HCT116 (cell line): ENCODE measurements around the gene AMBRA1. TPM values are rescaled to one million over a fixed set of nuclear protein-coding genes. Genes with fewer than 3 reads are reported as not detected.

Experiments
- ATAC-seq: fragments of 200-7000 bp; cut with Tn5 transposase; 2 replicates; pipeline ENCODE4 v1.9.1; 2020; ENCODE audit warnings: mild to moderate bottlenecking, moderate library complexity
- BruUV-seq: library from RNA; stranded (reverse); fragments of 400-500 nt; replicated peaks from 2 replicates; lab custom pipeline; 2021; lab: Mats Ljungman, UMichigan
- CTCF ChIA-PET: fragments of 300-600 bp; sonication (Branson Sonifier 250); formaldehyde crosslinking; loops from one replicate; lab custom pipeline; 2021; ENCODE audit warnings: antibody characterized with exemption; lab: Charles Lee
- POLR2A ChIA-PET: fragments of 300-600, 350-600 bp; sonication (Branson Sonifier 250); formaldehyde crosslinking; loops from one replicate; lab custom pipeline; 2021; ENCODE audit warnings: antibody characterized with exemption; lab: Charles Lee
- RAD21 ChIA-PET, 2 experiments: fragments of 300-600 bp; sonication (Branson Sonifier 250); formaldehyde crosslinking; loops; one replicate each; lab custom pipeline; 2023; ENCODE audit warnings: low total read pairs in 2 of 2; ENCODE audit not compliant: uncharacterized antibody in 2 of 2, unreplicated experiment in 2 of 2, low non-redundant PET in 1 of 2; lab: Charles Lee
- DNase-seq: peaks from one replicate; pipeline ENCODE4 v3.0.0-alpha.2; 2010; ENCODE audit warnings: low read depth, low spot score
- H2AFZ ChIP-seq: fragments of 200-600 bp; shearing (Covaris generic), sonication (generic); 2 replicates; pipeline ENCODE4 v1.6.1; 2017; ENCODE audit warnings: low read depth, mixed run types, mixed read lengths, antibody characterized with exemption, low read length; ENCODE audit not compliant: poor library complexity, severe bottlenecking
- H3K27ac ChIP-seq: 2 replicates; pipeline ENCODE4 v1.5.1; 2012; ENCODE audit warnings: low read depth, low read length
- H3K27me3 ChIP-seq: fragments of 200-600 bp; sonication (generic); 2 replicates; pipeline ENCODE4 v1.6.1; 2016; ENCODE audit warnings: mixed run types, low read length, mixed read lengths; ENCODE audit not compliant: insufficient read depth
- H3K36me3 ChIP-seq, 2 experiments: fragments of 200-500 bp in 1 of 2; fragments of 200-600 bp in 1 of 2; sonication (Bioruptor generic) in 1 of 2; sonication (generic) in 1 of 2; 2 replicates each; pipeline versions ENCODE4 v1.5.1 to v1.6.1; 2014 to 2016; ENCODE audit warnings: low read length in 2 of 2, inconsistent platforms in 1 of 2, mixed read lengths in 1 of 2, mixed run types in 1 of 2; ENCODE audit not compliant: insufficient read depth in 2 of 2, control insufficient read depth in 1 of 2
- H3K4me1 ChIP-seq, 2 experiments: fragments of 200-600 bp in 1 of 2; sonication (generic) in 1 of 2; 2 replicates each; pipeline versions ENCODE4 v1.5.1 to v1.6.1; 2012 to 2017; ENCODE audit warnings: low read length in 2 of 2, inconsistent platforms in 1 of 2, mild to moderate bottlenecking in 1 of 2, mixed read lengths in 1 of 2, mixed run types in 1 of 2, moderate library complexity in 1 of 2; ENCODE audit not compliant: insufficient read depth in 2 of 2, control insufficient read depth in 1 of 2
- H3K4me2 ChIP-seq: fragments of 200-600 bp; sonication (generic); 2 replicates; pipeline ENCODE4 v1.6.1; 2017; ENCODE audit warnings: mixed run types, low read length, mixed read lengths
- H3K4me3 ChIP-seq, 2 experiments: fragments of 200-600 bp in 1 of 2; sonication (generic) in 1 of 2; replicated peaks in 1 of 2; 2 replicates each; pipeline ENCODE4 v1.5.1; 2011 to 2016; ENCODE audit warnings: low read length in 2 of 2, control low read depth in 1 of 2, low read depth in 1 of 2, mild to moderate bottlenecking in 1 of 2, mixed read lengths in 1 of 2, mixed run types in 1 of 2
- H3K79me2 ChIP-seq: fragments of 200-600 bp; sonication (generic); 2 replicates; pipeline ENCODE4 v1.6.1; 2017; ENCODE audit warnings: mild to moderate bottlenecking, mixed run types, low read length, moderate library complexity, mixed read lengths; ENCODE audit not compliant: insufficient read depth
- H3K9ac ChIP-seq: fragments of 200-600 bp; sonication (generic); 2 replicates; pipeline ENCODE4 v1.6.1; 2016; ENCODE audit warnings: low read length, mixed read lengths
- H3K9me2 ChIP-seq: fragments of 200-600 bp; sonication (generic), shearing (Covaris generic); 2 replicates; pipeline ENCODE4 v1.6.1; 2017; ENCODE audit warnings: mixed run types, mild to moderate bottlenecking, moderate library complexity; ENCODE audit not compliant: insufficient read depth
- H3K9me3 ChIP-seq, 2 experiments: fragments of 200-500 bp in 1 of 2; fragments of 200-600 bp in 1 of 2; sonication (Bioruptor generic) in 1 of 2; sonication (generic) in 1 of 2; 2 replicates each; pipeline ENCODE4 v1.6.1; 2014 to 2017; ENCODE audit warnings: low read length in 2 of 2, mixed read lengths in 2 of 2, inconsistent platforms in 1 of 2, low read depth in 1 of 2, mild to moderate bottlenecking in 1 of 2, mixed run types in 1 of 2, moderate library complexity in 1 of 2; ENCODE audit not compliant: control insufficient read depth in 1 of 2, insufficient read depth in 1 of 2
- H4K20me1 ChIP-seq: fragments of 200-600 bp; sonication (generic), shearing (Covaris generic); 2 replicates; pipeline ENCODE4 v1.6.1; 2017; ENCODE audit warnings: mixed run types, mild to moderate bottlenecking, moderate library complexity; ENCODE audit not compliant: insufficient read depth
- CBX3 ChIP-seq: IDR thresholded peaks from 2 replicates; pipeline ENCODE4 v1.6.1; 2012; ENCODE audit warnings: low read depth
- SIN3A ChIP-seq: IDR thresholded peaks from 2 replicates; pipeline ENCODE4 v1.6.1; 2012; ENCODE audit warnings: low read depth
- SRF ChIP-seq: IDR thresholded peaks from 2 replicates; pipeline ENCODE4 v1.6.1; 2012; ENCODE audit warnings: low read depth
- TCF7L2 ChIP-seq: IDR thresholded peaks from 2 replicates; pipeline ENCODE4 v1.7.0; 2011; ENCODE audit warnings: borderline replicate concordance, inconsistent platforms; ENCODE audit not compliant: insufficient read depth, insufficient read length; ENCODE audit errors: extremely low read depth
- intact Hi-C: fragments of 100-400 bp; cut with micrococcal nuclease; formaldehyde crosslinking; loops from 2 replicates; pipeline ENCODE4 v1.10.0; 2022
- total RNA-seq: library from RNA; stranded (reverse); gene quantifications from one replicate; pipeline ENCODE4 v1.2.1, GENCODE V29; 2021; ENCODE audit not compliant: unreplicated experiment
- TF ChIP-seq, protein P1 (sequence below), 3 experiments: fragments of 200-600 bp in 1 of 3; sonication (generic) in 1 of 3; IDR thresholded peaks in 2 of 3; conservative IDR thresholded peaks in 1 of 3; 2 replicates each; pipeline ENCODE4 v1.5.1; 2012 to 2017; ENCODE audit warnings: low read depth in 2 of 3, low read length in 2 of 3, antibody characterized with exemption in 1 of 3, borderline replicate concordance in 1 of 3, control low read depth in 1 of 3, mild to moderate bottlenecking in 1 of 3, mixed read lengths in 1 of 3, mixed run types in 1 of 3, moderate library complexity in 1 of 3; ENCODE audit not compliant: insufficient read depth in 1 of 3

AMBRA1 gene
- total RNA-seq, 1 experiment from 2014 or later: 22.7 TPM

DNA sequence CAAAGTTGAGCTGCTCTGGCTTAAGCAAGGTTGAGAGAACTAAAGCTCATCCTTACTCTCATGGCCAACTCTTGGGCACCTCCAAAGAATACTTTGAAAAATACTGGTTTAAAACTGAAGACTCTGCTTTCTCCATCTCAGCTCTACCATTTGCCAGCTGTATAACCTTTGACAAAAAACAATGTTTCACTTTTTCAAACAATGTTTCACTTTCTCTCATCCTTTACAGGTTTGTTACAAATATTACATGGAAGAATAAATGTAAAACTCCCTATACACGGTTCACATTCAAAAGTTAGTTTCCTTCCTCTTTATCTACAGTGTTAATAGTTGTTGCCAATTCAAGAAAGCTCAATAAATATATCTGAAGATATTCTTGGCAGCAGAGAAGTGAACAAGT, 19.2 kb downstream of the AMBRA1 start (continued):
- TF ChIP-seq, protein P1, sequence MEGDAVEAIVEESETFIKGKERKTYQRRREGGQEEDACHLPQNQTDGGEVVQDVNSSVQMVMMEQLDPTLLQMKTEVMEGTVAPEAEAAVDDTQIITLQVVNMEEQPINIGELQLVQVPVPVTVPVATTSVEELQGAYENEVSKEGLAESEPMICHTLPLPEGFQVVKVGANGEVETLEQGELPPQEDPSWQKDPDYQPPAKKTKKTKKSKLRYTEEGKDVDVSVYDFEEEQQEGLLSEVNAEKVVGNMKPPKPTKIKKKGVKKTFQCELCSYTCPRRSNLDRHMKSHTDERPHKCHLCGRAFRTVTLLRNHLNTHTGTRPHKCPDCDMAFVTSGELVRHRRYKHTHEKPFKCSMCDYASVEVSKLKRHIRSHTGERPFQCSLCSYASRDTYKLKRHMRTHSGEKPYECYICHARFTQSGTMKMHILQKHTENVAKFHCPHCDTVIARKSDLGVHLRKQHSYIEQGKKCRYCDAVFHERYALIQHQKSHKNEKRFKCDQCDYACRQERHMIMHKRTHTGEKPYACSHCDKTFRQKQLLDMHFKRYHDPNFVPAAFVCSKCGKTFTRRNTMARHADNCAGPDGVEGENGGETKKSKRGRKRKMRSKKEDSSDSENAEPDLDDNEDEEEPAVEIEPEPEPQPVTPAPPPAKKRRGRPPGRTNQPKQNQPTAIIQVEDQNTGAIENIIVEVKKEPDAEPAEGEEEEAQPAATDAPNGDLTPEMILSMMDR (IDR thresholded peaks at IDR 0.05 in 2 of 3, conservative IDR thresholded peaks at IDR 0.05 in 1 of 3; ENCODE audit: borderline replicate concordance in 1 of 3, insufficient read depth in 1 of 3, low read depth in 2 of 3, low read length in 2 of 3): no peak
- no peak for TF ChIP-seq TCF7L2
- TF ChIP-seq SIN3A: no peak

DNA sequence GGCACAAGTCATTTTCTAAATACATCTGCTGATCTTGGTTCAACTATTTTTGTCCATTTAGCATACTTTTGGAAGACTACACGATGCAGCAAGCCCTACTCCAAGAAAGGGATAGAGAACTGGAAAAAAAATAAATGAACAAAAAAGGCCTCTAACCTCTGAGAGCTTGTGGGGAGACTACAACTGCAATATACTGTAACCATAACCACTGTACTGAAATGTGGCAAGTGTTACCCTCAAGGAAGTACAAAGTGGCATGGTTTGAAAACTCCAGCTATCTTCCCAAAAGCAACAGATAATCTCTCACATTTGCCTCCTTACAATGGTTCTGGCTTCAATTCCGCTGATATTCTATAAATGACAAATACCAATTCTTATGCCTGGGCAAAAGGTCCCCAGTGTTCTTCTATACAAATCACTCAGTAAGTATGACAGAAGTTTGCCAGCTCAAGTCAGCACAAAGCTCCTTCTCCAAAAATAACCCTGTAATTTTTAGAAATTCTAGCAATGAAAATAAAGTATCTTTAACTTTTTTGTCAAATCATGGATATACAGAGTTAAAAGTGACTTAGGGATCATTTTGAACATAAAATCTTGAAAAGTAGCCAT, 22.9 kb downstream of the AMBRA1 start:
- DNase-seq (no peak), ATAC-seq (no peak)
- RAD21 ChIA-PET: no interaction called here
- H3K9me2 ChIP-seq: no peaks in the 10 kb centered on the region
- H3K4me1 ChIP-seq: peaks cover 0 to 3% of the 10 kb centered on the region in 2 experiments; a peak in 3 of 4 replicates
- H2AFZ ChIP-seq: no peak overlapping the region
- no peaks in the 10 kb centered on the region for H3K36me3 ChIP-seq
- no peak overlapping the region for H3K9ac ChIP-seq
- H3K9me3 ChIP-seq: no peaks in the 10 kb centered on the region
- H3K79me2 ChIP-seq: peaks cover 57% of the 10 kb centered on the region
- CTCF ChIA-PET: interaction anchor here (1.2 kb wide), 1 partner anchor 81 kb away, joined by 3 read pairs; no protein-coding TSS in a partner anchor
- POLR2A ChIA-PET: interaction anchor here (1.2 kb wide), 1 partner anchor 9 kb away, joined by 3 read pairs; no protein-coding TSS in a partner anchor
- BruUV-seq: no TSS peak
- no peak for TF ChIP-seq SRF
- no peak for TF ChIP-seq CBX3
- TF ChIP-seq, all 23 proteins: peak for 0
- H3K4me3 ChIP-seq: no peak overlapping the region
- H3K27me3 ChIP-seq: no peaks in the 10 kb centered on the region
- H4K20me1 ChIP-seq: no peaks in the 10 kb centered on the region
- H3K27ac ChIP-seq: no peak overlapping the region
- no peak overlapping the region for H3K4me2 ChIP-seq
- intact Hi-C loops: no loop called here
